Ovary (tissue), 3 donors: Measurements from ENCODE around the gene UGDH.

ENCODE experiments used
- EP300 ChIP-seq: sonication (generic); formaldehyde crosslinking; IDR thresholded peaks from one replicate; pipeline ENCODE4 v1.6.1; 2017; ENCODE audit warnings: antibody characterized with exemption
- POLR2A ChIP-seq: fragments of 450-650 bp; IDR thresholded peaks from one replicate; pipeline ENCODE4 v1.6.1; 2017; ENCODE audit warnings: antibody characterized with exemption, mild to moderate bottlenecking, moderate library complexity
- TF ChIP-seq, protein P1 (sequence below), 3 donors: fragments of 450-650 bp in 2 of 3; fragments of 200-600 bp in 1 of 3; IDR thresholded peaks; one replicate each; pipeline versions ENCODE4 v1.5.1 to v1.8.0; 2016 to 2022; ENCODE audit warnings: antibody characterized with exemption in 3 of 3, mild to moderate bottlenecking in 1 of 3
- donor health status: DM: no; HTN: no; CAD: no.

- TF ChIP-seq, protein P1, sequence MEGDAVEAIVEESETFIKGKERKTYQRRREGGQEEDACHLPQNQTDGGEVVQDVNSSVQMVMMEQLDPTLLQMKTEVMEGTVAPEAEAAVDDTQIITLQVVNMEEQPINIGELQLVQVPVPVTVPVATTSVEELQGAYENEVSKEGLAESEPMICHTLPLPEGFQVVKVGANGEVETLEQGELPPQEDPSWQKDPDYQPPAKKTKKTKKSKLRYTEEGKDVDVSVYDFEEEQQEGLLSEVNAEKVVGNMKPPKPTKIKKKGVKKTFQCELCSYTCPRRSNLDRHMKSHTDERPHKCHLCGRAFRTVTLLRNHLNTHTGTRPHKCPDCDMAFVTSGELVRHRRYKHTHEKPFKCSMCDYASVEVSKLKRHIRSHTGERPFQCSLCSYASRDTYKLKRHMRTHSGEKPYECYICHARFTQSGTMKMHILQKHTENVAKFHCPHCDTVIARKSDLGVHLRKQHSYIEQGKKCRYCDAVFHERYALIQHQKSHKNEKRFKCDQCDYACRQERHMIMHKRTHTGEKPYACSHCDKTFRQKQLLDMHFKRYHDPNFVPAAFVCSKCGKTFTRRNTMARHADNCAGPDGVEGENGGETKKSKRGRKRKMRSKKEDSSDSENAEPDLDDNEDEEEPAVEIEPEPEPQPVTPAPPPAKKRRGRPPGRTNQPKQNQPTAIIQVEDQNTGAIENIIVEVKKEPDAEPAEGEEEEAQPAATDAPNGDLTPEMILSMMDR (IDR thresholded peaks at IDR 0.05): no peak
- no peak for TF ChIP-seq POLR2A
- no peak for TF ChIP-seq EP300
Measured at GRCh38 chr4:39569209-39569608, 42.0 kb upstream of the UGDH start.
